Tibial artery (tissue), 4 donors: Measurements from ENCODE around the gene ORMDL2.

Source experiments
- DNase-seq, 2 donors: peaks; one replicate each; pipeline ENCODE4 v3.0.0-alpha.2; 2019
- H3K27ac ChIP-seq, 2 donors: fragments of 200-600 bp; sonication (generic) in 1 of 2; 1 replicate in 1 of 2; 2 replicates in 1 of 2; pipeline ENCODE4 v1.5.1; 2018 to 2019; ENCODE audit warnings: mild to moderate bottlenecking in 1 of 2
- H3K27me3 ChIP-seq, 2 donors: fragments of 200-600 bp; sonication (generic) in 1 of 2; one replicate each; pipeline versions ENCODE4 v1.5.1 to v1.6.0; 2016 to 2019
- H3K36me3 ChIP-seq, 3 donors: fragments of 200-600 bp; sonication (generic) in 2 of 3; one replicate each; pipeline ENCODE4 v1.5.1; 2016 to 2019; ENCODE audit warnings: mild to moderate bottlenecking in 2 of 3
- H3K4me1 ChIP-seq, 4 donors: fragments of 200-600 bp; sonication (generic) in 2 of 4; 1 replicate in 3 of 4; 2 replicates in 1 of 4; pipeline ENCODE4 v1.5.1; 2016 to 2019
- H3K4me3 ChIP-seq, 2 donors: fragments of 200-600 bp; sonication (generic) in 1 of 2; 1 replicate in 1 of 2; 2 replicates in 1 of 2; pipeline ENCODE4 v1.5.1; 2018 to 2019; ENCODE audit warnings: mild to moderate bottlenecking in 2 of 2
- H3K9me3 ChIP-seq, 3 donors: fragments of 200-600 bp; sonication (generic) in 1 of 3; one replicate each; pipeline ENCODE4 v1.5.1; 2016 to 2019
- intact Hi-C: fragments of 100-400 bp; cut with DNase I; formaldehyde crosslinking; loops from one replicate; pipeline ENCODE4 v1.15.0; 2023; ENCODE audit warnings: low total_unique reads
- TF ChIP-seq, protein P1 (sequence below), 2 experiments: fragments of 200-600 bp in 1 of 2; fragments of 450-650 bp in 1 of 2; IDR thresholded peaks; one replicate each; pipeline ENCODE4 v1.5.1; 2017 to 2019; ENCODE audit warnings: antibody characterized with exemption in 2 of 2, mild to moderate bottlenecking in 1 of 2, moderate library complexity in 1 of 2

ORMDL2 gene

GRCh38 chr12:55824726-55825125 is 6.9 kb downstream of the ORMDL2 start:
- Histone ChIP-seq H3K9me3 (no peaks in the 10 kb centered on the region), H3K4me1 (peaks cover 0 to 41% (median 27%) of the 10 kb centered on the region in 4 donors), H3K27ac (no peak overlapping the region), H3K36me3 (peaks cover 27 to 40% (median 29%) of the 10 kb centered on the region in 3 donors), H3K4me3 (no peak overlapping the region), H3K27me3 (no peaks in the 10 kb centered on the region)
- no peak for DNase-seq
- TF ChIP-seq, protein P1, sequence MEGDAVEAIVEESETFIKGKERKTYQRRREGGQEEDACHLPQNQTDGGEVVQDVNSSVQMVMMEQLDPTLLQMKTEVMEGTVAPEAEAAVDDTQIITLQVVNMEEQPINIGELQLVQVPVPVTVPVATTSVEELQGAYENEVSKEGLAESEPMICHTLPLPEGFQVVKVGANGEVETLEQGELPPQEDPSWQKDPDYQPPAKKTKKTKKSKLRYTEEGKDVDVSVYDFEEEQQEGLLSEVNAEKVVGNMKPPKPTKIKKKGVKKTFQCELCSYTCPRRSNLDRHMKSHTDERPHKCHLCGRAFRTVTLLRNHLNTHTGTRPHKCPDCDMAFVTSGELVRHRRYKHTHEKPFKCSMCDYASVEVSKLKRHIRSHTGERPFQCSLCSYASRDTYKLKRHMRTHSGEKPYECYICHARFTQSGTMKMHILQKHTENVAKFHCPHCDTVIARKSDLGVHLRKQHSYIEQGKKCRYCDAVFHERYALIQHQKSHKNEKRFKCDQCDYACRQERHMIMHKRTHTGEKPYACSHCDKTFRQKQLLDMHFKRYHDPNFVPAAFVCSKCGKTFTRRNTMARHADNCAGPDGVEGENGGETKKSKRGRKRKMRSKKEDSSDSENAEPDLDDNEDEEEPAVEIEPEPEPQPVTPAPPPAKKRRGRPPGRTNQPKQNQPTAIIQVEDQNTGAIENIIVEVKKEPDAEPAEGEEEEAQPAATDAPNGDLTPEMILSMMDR (IDR thresholded peaks at IDR 0.05): no peak
- intact Hi-C loops: loop anchor here (2.0 kb wide), 1 partner anchor 82 kb away; the partner anchor contains the start of gene GDF11

GRCh38 chr12:55827806-55828205 is 10.0 kb downstream of the ORMDL2 start:
- Histone ChIP-seq H3K9me3 (no peaks in the 10 kb centered on the region), H3K4me1 (peaks cover 0 to 58% (median 41%) of the 10 kb centered on the region in 4 donors), H3K27me3 (no peaks in the 10 kb centered on the region), H3K36me3 (peaks cover 0 to 9% (median 1%) of the 10 kb centered on the region in 3 donors), H3K27ac (no peak overlapping the region), H3K4me3 (no peak overlapping the region)
- no peak for DNase-seq
- TF ChIP-seq, protein P1 (IDR thresholded peaks at IDR 0.05): no peak
- intact Hi-C loops: no loop called here

- no peak for DNase-seq
- Histone ChIP-seq H3K27me3 (no peaks in the 10 kb centered on the region), H3K36me3 (peaks cover 0 to 4% (median 0%) of the 10 kb centered on the region in 3 donors), H3K9me3 (no peaks in the 10 kb centered on the region), H3K4me3 (peak overlapping the region; percentile 82 to 90), H3K27ac (peak overlapping the region; percentile 86 to 88), H3K4me1 (peaks cover 0 to 58% (median 41%) of the 10 kb centered on the region in 4 donors)
- TF ChIP-seq, protein P1 (IDR thresholded peaks at IDR 0.05): no peak
- intact Hi-C loops: no loop called here
These were observed 10.5 kb downstream of the ORMDL2 start for GRCh38 chr12:55828357-55828756.

GRCh38 chr12:55829967-55830600 is 12.2 kb downstream of the ORMDL2 start:
- Histone ChIP-seq H3K9me3 (no peaks in the 10 kb centered on the region), H3K27ac (peak overlapping the region; percentile 86 to 88), H3K4me1 (peaks cover 0 to 54% (median 39%) of the 10 kb centered on the region in 4 donors), H3K4me3 (peak overlapping the region; percentile 82 to 90), H3K27me3 (no peaks in the 10 kb centered on the region), H3K36me3 (no peaks in the 10 kb centered on the region)
- intact Hi-C loops: loop anchor here (5.0 kb wide), 1 partner anchor 107 kb away; no protein-coding TSS in a partner anchor
- TF ChIP-seq, protein P1 (IDR thresholded peaks at IDR 0.05): no peak
- DNase-seq: peak; percentile 45 to 77

DNA sequence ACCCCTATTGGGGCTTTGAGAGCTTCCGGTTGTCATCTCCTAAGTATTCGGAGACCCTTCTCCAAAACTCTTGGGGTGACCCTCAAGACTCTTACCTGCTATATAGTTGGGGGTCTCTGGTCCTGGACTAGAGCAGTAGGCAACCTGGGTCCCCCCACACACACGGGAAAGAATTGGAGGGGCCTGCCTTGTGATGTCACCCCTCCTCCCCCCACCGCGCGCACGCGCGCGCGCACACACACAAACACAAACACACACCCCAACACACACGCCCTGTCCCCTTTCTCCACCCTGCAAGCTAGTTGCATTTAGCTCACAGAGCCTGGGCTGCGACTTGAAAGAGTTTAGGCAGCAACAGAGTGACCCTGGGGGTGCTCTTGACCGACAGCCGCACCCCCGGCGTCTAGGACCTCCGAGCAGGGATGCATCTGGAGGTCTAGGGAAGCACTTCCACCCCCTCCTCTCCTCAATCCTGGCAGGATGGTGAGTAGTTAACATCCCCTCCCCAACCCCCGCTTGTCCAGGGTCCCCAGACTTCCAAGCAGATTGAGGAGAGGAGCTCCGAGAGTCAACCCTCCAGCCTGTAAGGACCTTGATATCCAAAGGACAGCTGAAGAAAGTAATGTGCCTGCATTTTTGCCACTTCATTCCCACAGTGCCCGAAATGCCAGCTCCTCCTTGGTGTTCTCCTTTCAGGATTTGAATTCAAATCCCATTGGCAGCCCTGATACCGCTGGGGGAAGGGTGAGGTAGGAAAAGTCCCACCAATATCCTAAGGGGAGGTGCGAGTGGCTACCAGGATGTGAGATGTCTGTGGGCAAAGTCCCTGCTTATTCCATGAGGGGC is 13.0 kb downstream of the ORMDL2 start:
- Histone ChIP-seq H3K4me3 (peak overlapping the region; percentile 82 to 90), H3K9me3 (no peaks in the 10 kb centered on the region), H3K27me3 (no peaks in the 10 kb centered on the region), H3K27ac (peak overlapping the region; percentile 86 to 88), H3K4me1 (peaks cover 0 to 49% (median 36%) of the 10 kb centered on the region in 4 donors), H3K36me3 (no peaks in the 10 kb centered on the region)
- peak; percentile 82 to 87 for DNase-seq
- TF ChIP-seq, protein P1 (IDR thresholded peaks at IDR 0.05): no peak
- intact Hi-C loops: loop anchor here (5.0 kb wide), 1 partner anchor 106 kb away; no protein-coding TSS in a partner anchor
